ENCODE measurements around the gene ACO1. TPM values are rescaled to one million over a fixed set of nuclear protein-coding genes. Genes with fewer than 3 reads are reported as not detected.

ACO1 gene
- total RNA-seq, 1 donor from 2014 or later = 26.3 TPM

GRCh38 chr9:32455738-32456137, 71.3 kb downstream of the ACO1 start:
- no peak for DNase-seq (ENCODE audit: low spot score)
- peak; percentile 31 for ATAC-seq
- intact Hi-C loops (cut with DNase I) = no loop called here

GRCh38 chr9:32456564-32456963, 72.1 kb downstream of the ACO1 start:
- ATAC-seq (peak; percentile 52), DNase-seq (ENCODE audit: low spot score) (no peak)
- intact Hi-C loops (cut with DNase I) = no loop called here

GRCh38 chr9:32463500-32464293, 79.3 kb downstream of the ACO1 start:
- DNase-seq (ENCODE audit: low spot score) (no peak), ATAC-seq (no peak)
- intact Hi-C loops (cut with DNase I) = no loop called here

- intact Hi-C loops (cut with DNase I) = no loop called here
- ATAC-seq (no peak), DNase-seq (ENCODE audit: low spot score) (no peak)
These were observed 84.3 kb downstream of the ACO1 start for GRCh38 chr9:32468740-32469139.

- DNase-seq (ENCODE audit: low spot score) = no peak
- ATAC-seq = no peak
- intact Hi-C loops (cut with DNase I) = no loop called here
These were observed 87.9 kb downstream of the ACO1 start for GRCh38 chr9:32472344-32472743.

GRCh38 chr9:32483343-32483742, 98.9 kb downstream of the ACO1 start:
- ATAC-seq (no peak), DNase-seq (ENCODE audit: low spot score) (no peak)
- intact Hi-C loops (cut with DNase I) = no loop called here

GRCh38 chr9:32486839-32487562, 102.6 kb downstream of the ACO1 start:
- no peak for ATAC-seq
- no peak for DNase-seq (ENCODE audit: low spot score)
- intact Hi-C loops (cut with DNase I) = no loop called here

- ATAC-seq = no peak
- intact Hi-C loops (cut with DNase I) = no loop called here
- no peak for DNase-seq (ENCODE audit: low spot score)
These were observed 103.5 kb downstream of the ACO1 start for GRCh38 chr9:32487981-32488380.

- DNase-seq (ENCODE audit: low spot score) = no peak
- no peak for ATAC-seq
- intact Hi-C loops (cut with DNase I) = no loop called here
These were observed 106.2 kb downstream of the ACO1 start for GRCh38 chr9:32490601-32491000.

GRCh38 chr9:32497921-32498320, 113.5 kb downstream of the ACO1 start:
- ATAC-seq = no peak

GRCh38 chr9:32500768-32501167, 116.3 kb downstream of the ACO1 start:
- ATAC-seq (no peak), DNase-seq (ENCODE audit: low spot score) (no peak)
- intact Hi-C loops (cut with DNase I) = no loop called here

More at GRCh38 chr9:32497921-32498320, 113.5 kb downstream of the ACO1 start:
- intact Hi-C loops (cut with DNase I) = no loop called here
- no peak for DNase-seq (ENCODE audit: low spot score)

GRCh38 chr9:32501868-32502267, 117.4 kb downstream of the ACO1 start:
- intact Hi-C loops (cut with DNase I) = no loop called here
- ATAC-seq (no peak), DNase-seq (ENCODE audit: low spot score) (no peak)

- no peak for DNase-seq (ENCODE audit: low spot score)
- ATAC-seq = no peak
- intact Hi-C loops (cut with DNase I) = no loop called here
These were observed 118.0 kb downstream of the ACO1 start for GRCh38 chr9:32502464-32502863.

GRCh38 chr9:32503008-32503407, 118.6 kb downstream of the ACO1 start:
- no peak for DNase-seq (ENCODE audit: low spot score)
- ATAC-seq = no peak
- intact Hi-C loops (cut with DNase I) = no loop called here

Other genes starting within 250 kb of the ACO1 start
- gene RIGI, start 141.6 kb downstream of the ACO1 start, total RNA-seq = 14.3 TPM
- gene SMIM27, start 167.7 kb downstream of the ACO1 start, total RNA-seq = 15.4 TPM
- 19.3 TPM for gene TOPORS, start 167.9 kb downstream of the ACO1 start, total RNA-seq
- 41.2 TPM for gene NDUFB6, start 188.5 kb downstream of the ACO1 start, total RNA-seq